Liver (tissue), 9 donors: Measurements from ENCODE around the gene PPA1. TPM values are rescaled to one million over a fixed set of nuclear protein-coding genes. Genes with fewer than 3 reads are reported as not detected.

Experiments
- DNase-seq: peaks from one replicate; pipeline ENCODE4 v3.0.0-alpha.2; 2017; ENCODE audit warnings: low spot score
- H3K27ac ChIP-seq, 2 donors: one replicate each; pipeline ENCODE4 v1.7.0; 2013; ENCODE audit warnings: inconsistent platforms in 2 of 2, low read length in 2 of 2, control low read depth in 1 of 2, low read depth in 1 of 2, mild to moderate bottlenecking in 1 of 2
- H3K27me3 ChIP-seq, 4 donors: one replicate each; pipeline versions ENCODE4 v1.6.1 to v1.7.0; 2013; ENCODE audit warnings: low read length in 3 of 4, inconsistent platforms in 1 of 4, mild to moderate bottlenecking in 1 of 4, moderate library complexity in 1 of 4; ENCODE audit not compliant: control insufficient read depth in 4 of 4, insufficient read depth in 4 of 4
- H3K36me3 ChIP-seq, 4 donors: one replicate each; pipeline versions ENCODE4 v1.6.1 to v1.7.0; 2013; ENCODE audit warnings: low read length in 3 of 4, mild to moderate bottlenecking in 3 of 4, low read depth in 1 of 4, moderate library complexity in 1 of 4; ENCODE audit not compliant: control insufficient read depth in 4 of 4, insufficient read depth in 3 of 4
- H3K4me1 ChIP-seq, 4 donors: one replicate each; pipeline versions ENCODE4 v1.6.1 to v1.7.0; 2013; ENCODE audit warnings: low read length in 3 of 4, mild to moderate bottlenecking in 3 of 4, moderate library complexity in 1 of 4; ENCODE audit not compliant: control insufficient read depth in 4 of 4, insufficient read depth in 4 of 4
- H3K4me3 ChIP-seq, 3 donors: one replicate each; pipeline versions ENCODE4 v1.6.1 to v1.7.0; 2013; ENCODE audit warnings: low read length in 3 of 3, control low read depth in 1 of 3, low read depth in 1 of 3, mild to moderate bottlenecking in 1 of 3
- H3K9ac ChIP-seq, 2 donors: one replicate each; pipeline ENCODE4 v1.7.0; 2013; ENCODE audit warnings: low read length in 2 of 2, mild to moderate bottlenecking in 2 of 2, moderate library complexity in 2 of 2, control low read depth in 1 of 2, low read depth in 1 of 2
- H3K9me3 ChIP-seq, 4 donors: one replicate each; pipeline versions ENCODE4 v1.6.1 to v1.7.0; 2013; ENCODE audit warnings: low read length in 3 of 4; ENCODE audit not compliant: control insufficient read depth in 4 of 4
- EGR1 ChIP-seq, 2 donors: IDR thresholded peaks; 2 replicates each; pipeline ENCODE4 v1.6.1; 2016 to 2018; ENCODE audit warnings: antibody characterized with exemption in 2 of 2, low read depth in 2 of 2
- FOXA1 ChIP-seq: IDR thresholded peaks from 2 replicates; pipeline ENCODE4 v1.6.1; 2016; ENCODE audit warnings: antibody characterized with exemption
- FOXA2 ChIP-seq: IDR thresholded peaks from 2 replicates; pipeline ENCODE4 v1.6.1; 2016; ENCODE audit warnings: antibody characterized with exemption
- GABPA ChIP-seq, 2 donors: IDR thresholded peaks in 1 of 2; conservative IDR thresholded peaks in 1 of 2; 2 replicates each; pipeline ENCODE4 v1.6.1; 2016; ENCODE audit warnings: antibody characterized with exemption in 2 of 2, mild to moderate bottlenecking in 1 of 2, moderate library complexity in 1 of 2
- HNF4A ChIP-seq, 2 donors: conservative IDR thresholded peaks; 2 replicates each; pipeline ENCODE4 v1.6.1; 2016; ENCODE audit warnings: antibody characterized with exemption in 2 of 2, mild to moderate bottlenecking in 2 of 2
- HNF4G ChIP-seq: IDR thresholded peaks from 2 replicates; pipeline ENCODE4 v1.6.1; 2016; ENCODE audit warnings: antibody characterized with exemption
- JUND ChIP-seq, 2 donors: IDR thresholded peaks; 2 replicates each; pipeline ENCODE4 v1.6.1; 2016; ENCODE audit warnings: antibody characterized with exemption in 2 of 2
- NR2F2 ChIP-seq: IDR thresholded peaks from 2 replicates; pipeline ENCODE4 v1.6.1; 2016; ENCODE audit warnings: antibody characterized with exemption
- RAD21 ChIP-seq, 2 donors: IDR thresholded peaks; 2 replicates each; pipeline ENCODE4 v1.6.1; 2016; ENCODE audit warnings: antibody characterized with exemption in 2 of 2, mild to moderate bottlenecking in 2 of 2
- REST ChIP-seq: IDR thresholded peaks from 2 replicates; pipeline ENCODE4 v1.6.1; 2016; ENCODE audit warnings: antibody characterized with exemption, mild to moderate bottlenecking
- RXRA ChIP-seq, 2 donors: IDR thresholded peaks; 2 replicates each; pipeline ENCODE4 v1.6.1; 2017 to 2018; ENCODE audit warnings: antibody characterized with exemption in 2 of 2, mild to moderate bottlenecking in 1 of 2
- SP1 ChIP-seq: IDR thresholded peaks from 2 replicates; pipeline ENCODE4 v1.6.1; 2018; ENCODE audit warnings: antibody characterized with exemption, mild to moderate bottlenecking
- TAF1 ChIP-seq: conservative IDR thresholded peaks from 2 replicates; pipeline ENCODE4 v1.6.1; 2016; ENCODE audit warnings: antibody characterized with exemption, mild to moderate bottlenecking
- YY1 ChIP-seq: IDR thresholded peaks from 2 replicates; pipeline ENCODE4 v1.6.1; 2016; ENCODE audit warnings: antibody characterized with exemption, mild to moderate bottlenecking
- ZBTB33 ChIP-seq: IDR thresholded peaks from 2 replicates; pipeline ENCODE4 v1.6.1; 2016; ENCODE audit warnings: antibody characterized with exemption
- WGBS: extraction: QIAGEN DNeasy Blood & Tissue Kit; methylation state at CpG from one replicate; pipeline ENCODE4 v1.1.7; 2013; 5-methylcytosine and 5-hydroxymethylcytosine counted together
- polyA plus RNA-seq, 2 donors: library from polyadenylated mRNA; stranded (reverse) in 1 of 2; unstranded in 1 of 2; fragments of 200-250 nt in 1 of 2; fragments of >200 nt in 1 of 2; fragmentation: Nextera tagmentation in 1 of 2; extraction: Ambion mirVana in 1 of 2; gene quantifications; one replicate each; pipeline versions ENCODE4 v1.2.1 to v1.2.3, GENCODE V29; 2013 to 2015
- total RNA-seq, 2 donors: library from RNA; depleted of rRNA; stranded (reverse); fragments of >200 nt; gene quantifications; one replicate each; pipeline ENCODE4 v1.2.3, GENCODE V29; 2014
- TF ChIP-seq, protein P1 (sequence below): fragments of 150-350 bp; IDR thresholded peaks from 2 replicates; pipeline ENCODE4 v1.5.1; 2017; ENCODE audit warnings: improper control_type of control experiment, low read depth, low read length; ENCODE audit not compliant: missing input control
- TF ChIP-seq, protein P2 (sequence below): IDR thresholded peaks from 2 replicates; pipeline ENCODE4 v1.6.1; 2016; ENCODE audit warnings: antibody characterized with exemption
- donor health status: healthy.
- donor health status: healthy.
- donor health status: healthy.
- donor health status: healthy.
- donor health status: healthy.

PPA1 gene
- total and polyA plus RNA-seq, 4 donors, result 91.1 to 111 (median 99.4) TPM

DNA sequence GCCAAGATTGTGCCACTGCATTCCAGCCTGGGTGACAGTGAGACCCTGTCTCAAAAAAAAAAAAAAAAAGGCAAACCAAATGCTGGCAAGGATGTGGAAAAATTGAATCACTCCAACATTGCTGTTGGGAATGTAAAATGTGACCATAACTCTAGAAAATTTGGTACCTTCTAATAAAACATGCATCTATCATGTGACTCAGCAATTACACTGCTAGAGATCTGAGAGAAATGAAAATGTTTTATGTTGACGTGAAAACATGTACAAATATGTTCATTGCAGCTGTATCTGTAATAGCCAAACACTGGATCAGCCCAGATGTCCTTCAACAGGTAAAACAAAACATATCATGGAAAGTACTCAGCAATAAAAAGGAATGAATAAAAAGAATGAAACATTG is 32.1 kb downstream of the PPA1 start (continued):
- TF ChIP-seq EGR1 (IDR thresholded peaks at IDR 0.05; ENCODE audit: low read depth in 2 of 2) (no peak), SP1 (no peak)

GRCh38 chr10:70198696-70199466 is 34.3 kb downstream of the PPA1 start:
- H3K36me3 ChIP-seq, result peaks cover 7 to 49% (median 28%) of the 10 kb centered on the region in 4 donors

More at GRCh38 chr10:70198696-70199466, 34.3 kb downstream of the PPA1 start:
- no peak for DNase-seq
- no peaks in the 10 kb centered on the region for H3K9me3 ChIP-seq
- no peaks in the 10 kb centered on the region for H3K4me1 ChIP-seq
- H3K9ac ChIP-seq, result no peak overlapping the region
- H3K4me3 ChIP-seq, result no peak overlapping the region
- no peak overlapping the region for H3K27ac ChIP-seq
- WGBS, result 98% methylated on average over 5 of the region's 5 CpGs
- no peaks in the 10 kb centered on the region for H3K27me3 ChIP-seq
- TF ChIP-seq EGR1 (IDR thresholded peaks at IDR 0.05; ENCODE audit: low read depth in 2 of 2) (no peak), JUND (IDR thresholded peaks at IDR 0.05) (no peak), TAF1 (no peak), RXRA (IDR thresholded peaks at IDR 0.05) (no peak), RAD21 (IDR thresholded peaks at IDR 0.05) (no peak), HNF4G (no peak), ZBTB33 (no peak), NR2F2 (no peak), FOXA1 (no peak), REST (no peak), YY1 (no peak), HNF4A (conservative IDR thresholded peaks at IDR 0.05) (no peak), GABPA (IDR thresholded peaks at IDR 0.05 in 1 of 2, conservative IDR thresholded peaks at IDR 0.05 in 1 of 2) (no peak), SP1 (no peak), FOXA2 (no peak)
- TF ChIP-seq, protein P1, sequence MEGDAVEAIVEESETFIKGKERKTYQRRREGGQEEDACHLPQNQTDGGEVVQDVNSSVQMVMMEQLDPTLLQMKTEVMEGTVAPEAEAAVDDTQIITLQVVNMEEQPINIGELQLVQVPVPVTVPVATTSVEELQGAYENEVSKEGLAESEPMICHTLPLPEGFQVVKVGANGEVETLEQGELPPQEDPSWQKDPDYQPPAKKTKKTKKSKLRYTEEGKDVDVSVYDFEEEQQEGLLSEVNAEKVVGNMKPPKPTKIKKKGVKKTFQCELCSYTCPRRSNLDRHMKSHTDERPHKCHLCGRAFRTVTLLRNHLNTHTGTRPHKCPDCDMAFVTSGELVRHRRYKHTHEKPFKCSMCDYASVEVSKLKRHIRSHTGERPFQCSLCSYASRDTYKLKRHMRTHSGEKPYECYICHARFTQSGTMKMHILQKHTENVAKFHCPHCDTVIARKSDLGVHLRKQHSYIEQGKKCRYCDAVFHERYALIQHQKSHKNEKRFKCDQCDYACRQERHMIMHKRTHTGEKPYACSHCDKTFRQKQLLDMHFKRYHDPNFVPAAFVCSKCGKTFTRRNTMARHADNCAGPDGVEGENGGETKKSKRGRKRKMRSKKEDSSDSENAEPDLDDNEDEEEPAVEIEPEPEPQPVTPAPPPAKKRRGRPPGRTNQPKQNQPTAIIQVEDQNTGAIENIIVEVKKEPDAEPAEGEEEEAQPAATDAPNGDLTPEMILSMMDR, result no peak
- TF ChIP-seq, protein P2, sequence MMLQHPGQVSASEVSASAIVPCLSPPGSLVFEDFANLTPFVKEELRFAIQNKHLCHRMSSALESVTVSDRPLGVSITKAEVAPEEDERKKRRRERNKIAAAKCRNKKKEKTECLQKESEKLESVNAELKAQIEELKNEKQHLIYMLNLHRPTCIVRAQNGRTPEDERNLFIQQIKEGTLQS, result no peak
